ENCODE results near the gene TAS2R60. TPM values are rescaled to one million over a fixed set of nuclear protein-coding genes. Genes with fewer than 3 reads are reported as not detected.

Gene TAS2R60
- total and polyA plus RNA-seq, 4 donors, result 1.2 to 2.7 TPM; not detected in 2

GRCh38 chr7:143447466-143447865 lies 4.2 kb downstream of the TAS2R60 start:
- WGBS, 2 donors, result 20 to 30% methylated on average over 3 of the region's 3 CpGs
- intact Hi-C loops (cut with DNase I), result no loop called here
- H3K27ac ChIP-seq (ENCODE audit: low read depth in 1 of 2, low read length in 2 of 2), result no peak overlapping the region
- H3K36me3 ChIP-seq (ENCODE audit: control insufficient read depth in 1 of 2, insufficient read depth in 2 of 2, low read length in 1 of 2), result no peaks in the 10 kb centered on the region
- no peaks in the 10 kb centered on the region for H3K4me1 ChIP-seq (ENCODE audit: control insufficient read depth in 1 of 2, insufficient read depth in 2 of 2, low read length in 2 of 2)
- DNase-seq, result no peak
- no peaks in the 10 kb centered on the region for H3K9me3 ChIP-seq (ENCODE audit: control insufficient read depth, low read length)
- no peaks in the 10 kb centered on the region for H3K27me3 ChIP-seq (ENCODE audit: control insufficient read depth in 1 of 2, insufficient read depth in 2 of 2, low read length in 1 of 2)
- ATAC-seq (ENCODE audit: low FRiP score), result no peak
- H3K4me3 ChIP-seq (ENCODE audit: low read length in 2 of 2), result no peak overlapping the region

- H3K4me1 ChIP-seq (ENCODE audit: control insufficient read depth in 1 of 2, insufficient read depth in 2 of 2, low read length in 2 of 2), result no peaks in the 10 kb centered on the region
- no peaks in the 10 kb centered on the region for H3K36me3 ChIP-seq (ENCODE audit: control insufficient read depth in 1 of 2, insufficient read depth in 2 of 2, low read length in 1 of 2)
- ATAC-seq (ENCODE audit: low FRiP score), result no peak
- no peaks in the 10 kb centered on the region for H3K27me3 ChIP-seq (ENCODE audit: control insufficient read depth in 1 of 2, insufficient read depth in 2 of 2, low read length in 1 of 2)
- no peaks in the 10 kb centered on the region for H3K9me3 ChIP-seq (ENCODE audit: control insufficient read depth, low read length)
- WGBS, 2 donors, result 82 to 94% methylated on average over 5 of the region's 5 CpGs
- intact Hi-C loops (cut with DNase I), result no loop called here
- H3K4me3 ChIP-seq (ENCODE audit: low read length in 2 of 2), result no peak overlapping the region
- DNase-seq, result no peak
- no peak overlapping the region for H3K27ac ChIP-seq (ENCODE audit: low read depth in 1 of 2, low read length in 2 of 2)
Observed at GRCh38 chr7:143448429-143448828, 5.2 kb downstream of the TAS2R60 start.

GRCh38 chr7:143449793-143450192 lies 6.5 kb downstream of the TAS2R60 start:
- 80 to 88% methylated on average over 2 to 3 of the region's 3 CpGs for WGBS, 2 donors
- no peaks in the 10 kb centered on the region for H3K4me1 ChIP-seq (ENCODE audit: control insufficient read depth in 1 of 2, insufficient read depth in 2 of 2, low read length in 2 of 2)
- H3K27ac ChIP-seq (ENCODE audit: low read depth in 1 of 2, low read length in 2 of 2), result no peak overlapping the region
- no peak overlapping the region for H3K4me3 ChIP-seq (ENCODE audit: low read length in 2 of 2)
- no peaks in the 10 kb centered on the region for H3K27me3 ChIP-seq (ENCODE audit: control insufficient read depth in 1 of 2, insufficient read depth in 2 of 2, low read length in 1 of 2)
- H3K36me3 ChIP-seq (ENCODE audit: control insufficient read depth in 1 of 2, insufficient read depth in 2 of 2, low read length in 1 of 2), result no peaks in the 10 kb centered on the region
- ATAC-seq (ENCODE audit: low FRiP score), result no peak
- no peak for DNase-seq
- intact Hi-C loops (cut with DNase I), result no loop called here
- no peaks in the 10 kb centered on the region for H3K9me3 ChIP-seq (ENCODE audit: control insufficient read depth, low read length)

GRCh38 chr7:143451122-143451521 lies 7.9 kb downstream of the TAS2R60 start:
- Histone ChIP-seq H3K27me3 (ENCODE audit: control insufficient read depth in 1 of 2, insufficient read depth in 2 of 2, low read length in 1 of 2) (no peaks in the 10 kb centered on the region), H3K36me3 (ENCODE audit: control insufficient read depth in 1 of 2, insufficient read depth in 2 of 2, low read length in 1 of 2) (no peaks in the 10 kb centered on the region), H3K4me1 (ENCODE audit: control insufficient read depth in 1 of 2, insufficient read depth in 2 of 2, low read length in 2 of 2) (no peaks in the 10 kb centered on the region), H3K9me3 (ENCODE audit: control insufficient read depth, low read length) (no peaks in the 10 kb centered on the region), H3K27ac (ENCODE audit: low read depth in 1 of 2, low read length in 2 of 2) (no peak overlapping the region), H3K4me3 (ENCODE audit: low read length in 2 of 2) (no peak overlapping the region)
- intact Hi-C loops (cut with DNase I), result no loop called here
- ATAC-seq (ENCODE audit: low FRiP score) (no peak), DNase-seq (no peak)

GRCh38 chr7:143451746-143452145 lies 8.5 kb downstream of the TAS2R60 start:
- intact Hi-C loops (cut with DNase I), result no loop called here
- H3K9me3 ChIP-seq (ENCODE audit: control insufficient read depth, low read length), result no peaks in the 10 kb centered on the region
- ATAC-seq (ENCODE audit: low FRiP score), result no peak
- H3K27me3 ChIP-seq (ENCODE audit: control insufficient read depth in 1 of 2, insufficient read depth in 2 of 2, low read length in 1 of 2), result no peaks in the 10 kb centered on the region
- no peak for DNase-seq
- no peak overlapping the region for H3K4me3 ChIP-seq (ENCODE audit: low read length in 2 of 2)
- WGBS, 2 donors, result 79 to 81% methylated on average over 1 of the region's 1 CpG
- H3K36me3 ChIP-seq (ENCODE audit: control insufficient read depth in 1 of 2, insufficient read depth in 2 of 2, low read length in 1 of 2), result no peaks in the 10 kb centered on the region
- H3K4me1 ChIP-seq (ENCODE audit: control insufficient read depth in 1 of 2, insufficient read depth in 2 of 2, low read length in 2 of 2), result no peaks in the 10 kb centered on the region
- H3K27ac ChIP-seq (ENCODE audit: low read depth in 1 of 2, low read length in 2 of 2), result no peak overlapping the region

GRCh38 chr7:143452495-143452894 lies 9.2 kb downstream of the TAS2R60 start:
- Histone ChIP-seq H3K4me1 (ENCODE audit: control insufficient read depth in 1 of 2, insufficient read depth in 2 of 2, low read length in 2 of 2) (no peaks in the 10 kb centered on the region), H3K36me3 (ENCODE audit: control insufficient read depth in 1 of 2, insufficient read depth in 2 of 2, low read length in 1 of 2) (no peaks in the 10 kb centered on the region), H3K9me3 (ENCODE audit: control insufficient read depth, low read length) (no peaks in the 10 kb centered on the region), H3K4me3 (ENCODE audit: low read length in 2 of 2) (no peak overlapping the region), H3K27me3 (ENCODE audit: control insufficient read depth in 1 of 2, insufficient read depth in 2 of 2, low read length in 1 of 2) (no peaks in the 10 kb centered on the region), H3K27ac (ENCODE audit: low read depth in 1 of 2, low read length in 2 of 2) (no peak overlapping the region)
- intact Hi-C loops (cut with DNase I), result no loop called here
- 90 to 92% methylated on average over 2 of the region's 2 CpGs for WGBS, 2 donors
- ATAC-seq (ENCODE audit: low FRiP score), result no peak
- no peak for DNase-seq

GRCh38 chr7:143454091-143454680 lies 10.9 kb downstream of the TAS2R60 start:
- no peaks in the 10 kb centered on the region for H3K4me1 ChIP-seq (ENCODE audit: control insufficient read depth in 1 of 2, insufficient read depth in 2 of 2, low read length in 2 of 2)
- 74 to 79% methylated on average over 1 of the region's 1 CpG for WGBS, 2 donors
- no peak overlapping the region for H3K27ac ChIP-seq (ENCODE audit: low read depth in 1 of 2, low read length in 2 of 2)
- intact Hi-C loops (cut with DNase I), result no loop called here
- H3K4me3 ChIP-seq (ENCODE audit: low read length in 2 of 2), result no peak overlapping the region
- no peaks in the 10 kb centered on the region for H3K9me3 ChIP-seq (ENCODE audit: control insufficient read depth, low read length)
- H3K27me3 ChIP-seq (ENCODE audit: control insufficient read depth in 1 of 2, insufficient read depth in 2 of 2, low read length in 1 of 2), result no peaks in the 10 kb centered on the region
- ATAC-seq (ENCODE audit: low FRiP score) (peak; percentile 38), DNase-seq (no peak)
- no peaks in the 10 kb centered on the region for H3K36me3 ChIP-seq (ENCODE audit: control insufficient read depth in 1 of 2, insufficient read depth in 2 of 2, low read length in 1 of 2)

GRCh38 chr7:143455491-143455890 lies 12.2 kb downstream of the TAS2R60 start:
- no peak for ATAC-seq (ENCODE audit: low FRiP score)

GRCh38 chr7:143455942-143456341 lies 12.7 kb downstream of the TAS2R60 start:
- H3K27ac ChIP-seq (ENCODE audit: low read depth in 1 of 2, low read length in 2 of 2), result no peak overlapping the region
- no peaks in the 10 kb centered on the region for H3K27me3 ChIP-seq (ENCODE audit: control insufficient read depth in 1 of 2, insufficient read depth in 2 of 2, low read length in 1 of 2)
- H3K4me1 ChIP-seq (ENCODE audit: control insufficient read depth in 1 of 2, insufficient read depth in 2 of 2, low read length in 2 of 2), result no peaks in the 10 kb centered on the region
- intact Hi-C loops (cut with DNase I), result no loop called here
- WGBS, 2 donors, result 85 to 90% methylated on average over 4 of the region's 4 CpGs
- no peak overlapping the region for H3K4me3 ChIP-seq (ENCODE audit: low read length in 2 of 2)
- no peak for DNase-seq
- no peaks in the 10 kb centered on the region for H3K9me3 ChIP-seq (ENCODE audit: control insufficient read depth, low read length)
- no peaks in the 10 kb centered on the region for H3K36me3 ChIP-seq (ENCODE audit: control insufficient read depth in 1 of 2, insufficient read depth in 2 of 2, low read length in 1 of 2)
- ATAC-seq (ENCODE audit: low FRiP score), result no peak

More at GRCh38 chr7:143455491-143455890, 12.2 kb downstream of the TAS2R60 start:
- no peak for DNase-seq
- Histone ChIP-seq H3K27me3 (ENCODE audit: control insufficient read depth in 1 of 2, insufficient read depth in 2 of 2, low read length in 1 of 2) (no peaks in the 10 kb centered on the region), H3K4me3 (ENCODE audit: low read length in 2 of 2) (no peak overlapping the region), H3K27ac (ENCODE audit: low read depth in 1 of 2, low read length in 2 of 2) (no peak overlapping the region), H3K4me1 (ENCODE audit: control insufficient read depth in 1 of 2, insufficient read depth in 2 of 2, low read length in 2 of 2) (no peaks in the 10 kb centered on the region), H3K9me3 (ENCODE audit: control insufficient read depth, low read length) (no peaks in the 10 kb centered on the region), H3K36me3 (ENCODE audit: control insufficient read depth in 1 of 2, insufficient read depth in 2 of 2, low read length in 1 of 2) (no peaks in the 10 kb centered on the region)
- 85 to 86% methylated on average over 2 of the region's 2 CpGs for WGBS, 2 donors
- intact Hi-C loops (cut with DNase I), result no loop called here

Data from aorta (tissue), 5 donors.